HepG2 (cell line): ENCODE measurements around the gene DDR1. TPM values are rescaled to one million over a fixed set of nuclear protein-coding genes. Genes with fewer than 3 reads are reported as not detected.

Source experiments
- AHDC1 ChIP-seq: sonication (generic); formaldehyde crosslinking; IDR thresholded peaks from 2 replicates; pipeline ENCODE4 v1.5.1; 2020; ENCODE audit warnings: mild to moderate bottlenecking, missing genetic modification reagents, borderline replicate concordance
- FOXM1 ChIP-seq: sonication (generic); formaldehyde crosslinking; IDR thresholded peaks from 2 replicates; pipeline ENCODE4 v1.5.0; 2020; ENCODE audit warnings: missing genetic modification reagents
- FUBP1 ChIP-seq: sonication (generic); formaldehyde crosslinking; IDR thresholded peaks from 2 replicates; pipeline ENCODE4 v1.5.1; 2020; ENCODE audit warnings: missing genetic modification reagents, mild to moderate bottlenecking, borderline replicate concordance
- HOXA7 ChIP-seq: sonication (generic); formaldehyde crosslinking; IDR thresholded peaks from 2 replicates; pipeline ENCODE4 v1.8.1; 2022; ENCODE audit warnings: mild to moderate bottlenecking, missing genetic modification reagents, moderate library complexity
- IRF9 ChIP-seq: sonication (generic); formaldehyde crosslinking; IDR thresholded peaks from 2 replicates; pipeline ENCODE4 v1.8.0; 2022; ENCODE audit warnings: missing genetic modification reagents, mild to moderate bottlenecking, borderline replicate concordance
- KLF9 ChIP-seq: IDR thresholded peaks from 2 replicates; pipeline ENCODE4 v1.6.1; 2016; ENCODE audit warnings: low read depth
- MED8 ChIP-seq: sonication (generic); formaldehyde crosslinking; IDR thresholded peaks from 2 replicates; pipeline ENCODE4 v1.8.1; 2023; ENCODE audit warnings: mild to moderate bottlenecking, missing genetic modification reagents; ENCODE audit not compliant: insufficient replicate concordance
- MYC ChIP-seq: sonication (generic); formaldehyde crosslinking; IDR thresholded peaks from 2 replicates; pipeline ENCODE4 v1.9.0; 2021; ENCODE audit warnings: missing genetic modification reagents, borderline replicate concordance
- RAD21 ChIP-seq: fragments of 450-650 bp; formaldehyde crosslinking; IDR thresholded peaks from 2 replicates; pipeline ENCODE4 v1.5.0; 2020; ENCODE audit warnings: mild to moderate bottlenecking
- SAFB2 ChIP-seq: sonication (generic); formaldehyde crosslinking; IDR thresholded peaks from 2 replicates; pipeline ENCODE4 v1.5.1; 2020; ENCODE audit warnings: missing genetic modification reagents, low read depth, mild to moderate bottlenecking, borderline replicate concordance
- SOX13 ChIP-seq, 3 experiments: fragments of 450-650 bp in 1 of 3; sonication (generic) in 1 of 3; formaldehyde crosslinking in 1 of 3; IDR thresholded peaks in 2 of 3; conservative IDR thresholded peaks in 1 of 3; 2 replicates each; pipeline versions ENCODE4 v1.5.0 to v1.6.1; 2016 to 2020; ENCODE audit warnings: antibody characterized with exemption in 1 of 3, mild to moderate bottlenecking in 1 of 3, missing compliant biosample characterization in 1 of 3, missing genetic modification reagents in 1 of 3, moderate library complexity in 1 of 3
- ZFP37 ChIP-seq: sonication (generic); formaldehyde crosslinking; IDR thresholded peaks from 2 replicates; pipeline ENCODE4 v1.4.0; 2020; ENCODE audit warnings: missing genetic modification reagents, borderline replicate concordance
- ZFYVE20 ChIP-seq: sonication (generic); formaldehyde crosslinking; IDR thresholded peaks from 2 replicates; pipeline ENCODE4 v1.8.0; 2023; ENCODE audit warnings: low read depth, mild to moderate bottlenecking, moderate library complexity, missing genetic modification reagents, borderline replicate concordance
- ZNF232 ChIP-seq: sonication (generic); formaldehyde crosslinking; IDR thresholded peaks from 2 replicates; pipeline ENCODE4 v1.4.0; 2020; ENCODE audit warnings: missing genetic modification reagents, borderline replicate concordance
- ZNF431 ChIP-seq: sonication (generic); formaldehyde crosslinking; IDR thresholded peaks from 2 replicates; pipeline ENCODE4 v1.9.0; 2022; ENCODE audit warnings: missing genetic modification reagents, low read depth, mild to moderate bottlenecking, borderline replicate concordance
- ZNF530 ChIP-seq: sonication (generic); formaldehyde crosslinking; IDR thresholded peaks from 2 replicates; pipeline ENCODE4 v1.5.0; 2020; ENCODE audit warnings: low read depth, mild to moderate bottlenecking, missing genetic modification reagents
- ZNF652 ChIP-seq: IDR thresholded peaks from 2 replicates; pipeline ENCODE4 v1.6.1; 2016; ENCODE audit warnings: low read depth, borderline replicate concordance
- polyA plus RNA-seq, 8 experiments: library from polyadenylated mRNA; depleted of rRNA in 3 of 8; stranded (reverse) in 7 of 8; unstranded in 1 of 8; fragments of >200 nt; fragmentation: Illumina TruSeq in 4 of 8; extraction: Trizol in 4 of 8; gene quantifications; 2 replicates each; pipeline versions ENCODE4 v1.2.1 to v1.2.3, GENCODE V29; 2011 to 2016; ENCODE audit warnings: low read depth in 4 of 8, missing spikeins in 1 of 8, mixed read lengths in 1 of 8; ENCODE audit not compliant: insufficient read depth in 1 of 8
- total RNA-seq, 5 experiments: library from RNA; depleted of rRNA; stranded (reverse); fragments of >200 nt; fragmentation: Illumina TruSeq; extraction: Trizol; gene quantifications; 2 replicates each; pipeline ENCODE4 v1.2.3, GENCODE V29; 2016; ENCODE audit warnings: low read depth in 1 of 5

DDR1 gene
- total and polyA plus RNA-seq, 2 of the 13 experiments (the other 11 are each of a cell fraction or from before 2014, with no cell fraction given): 16.7 to 20.2 TPM

GRCh38 chr6:30884521-30885480, 482 bp downstream of the DDR1 start (continued):
- TF ChIP-seq AHDC1 (CRISPR knock-in tag): no peak
- TF ChIP-seq IRF9 (CRISPR knock-in tag): no peak
- TF ChIP-seq HOXA7 (CRISPR knock-in tag): no peak
- no peak for TF ChIP-seq ZFP37
- no peak for TF ChIP-seq SAFB2 (CRISPR knock-in tag)
- TF ChIP-seq ZNF652: no peak
- no peak for TF ChIP-seq KLF9 (CRISPR knock-in tag)
- no peak for TF ChIP-seq ZNF530 (CRISPR knock-in tag)
- TF ChIP-seq FUBP1 (CRISPR knock-in tag): no peak
- TF ChIP-seq MYC: no peak; the same call in none of the 2 replicates
- no peak for TF ChIP-seq MED8
- TF ChIP-seq SOX13 (IDR thresholded peaks at IDR 0.05): no peak
- no peak for TF ChIP-seq SOX13 (CRISPR knock-in tag; conservative IDR thresholded peaks at IDR 0.05 in 1 of 2, IDR thresholded peaks at IDR 0.05 in 1 of 2)
- peak; percentile 28; the same call in 1 of the 2 replicates for TF ChIP-seq ZNF232 (CRISPR knock-in tag)
- TF ChIP-seq FOXM1 (CRISPR knock-in tag): no peak
- TF ChIP-seq ZFYVE20 (CRISPR knock-in tag): no peak
- no peak for TF ChIP-seq RAD21
- no peak for TF ChIP-seq ZNF431
